Transverse colon (tissue), 4 donors: ENCODE results near the gene LMNTD2.

ENCODE experiments used
- CTCF ChIP-seq, 5 experiments: fragments of 200-600 bp in 3 of 5; fragments of 450-650 bp in 2 of 5; sonication (generic) in 3 of 5; IDR thresholded peaks; 1 replicate in 2 of 5; 2 replicates in 3 of 5; pipeline ENCODE4 v1.5.1; 2016 to 2017; ENCODE audit warnings: antibody characterized with exemption in 5 of 5, inconsistent platforms in 3 of 5, mild to moderate bottlenecking in 2 of 5, moderate library complexity in 1 of 5
- POLR2A ChIP-seq: fragments of 450-650 bp; IDR thresholded peaks from one replicate; pipeline ENCODE4 v1.6.1; 2016; ENCODE audit warnings: antibody characterized with exemption, mild to moderate bottlenecking, moderate library complexity
- POLR2AphosphoS5 ChIP-seq, 3 donors: sonication (generic); formaldehyde crosslinking; IDR thresholded peaks; one replicate each; pipeline ENCODE4 v1.6.1; 2016; ENCODE audit warnings: antibody characterized with exemption in 3 of 3

GRCh38 chr11:535519-536454 is 24.8 kb downstream of the LMNTD2 start, which contains the start of gene HRAS:
- no peak for TF ChIP-seq CTCF (IDR thresholded peaks at IDR 0.05)
- peak; percentile 79 for TF ChIP-seq POLR2A
- TF ChIP-seq POLR2AphosphoS5 (IDR thresholded peaks at IDR 0.05): peak; percentile 86 to 91 (median 89)
